WTC11 (cell line): ENCODE data around the gene SYCE3. TPM values are rescaled to one million over a fixed set of nuclear protein-coding genes. Genes with fewer than 3 reads are reported as not detected.
A peak's percentile ranks its signal among the peaks of the same experiment; 100 is the strongest.
"Not testable (repeated sequence)": the region's sequence is repeated elsewhere in the genome, so short reads cannot be mapped to it uniquely, and the experiment has no call there.

ENCODE experiments used
- ATAC-seq: fragments of 200-7000 bp; cut with Tn5 transposase; 2 replicates; pipeline ENCODE4 v1.10.0; 2021; ENCODE audit warnings: mild to moderate bottlenecking, moderate library complexity
- CTCF ChIA-PET: fragments of 300-600 bp; sonication (Branson Sonifier 250); formaldehyde crosslinking; loops from one replicate; lab custom pipeline; 2021; ENCODE audit warnings: antibody characterized with exemption; lab: Charles Lee
- POLR2A ChIA-PET: fragments of 350-600 bp; sonication (Branson Sonifier 250); formaldehyde crosslinking; loops from one replicate; lab custom pipeline; 2021; ENCODE audit warnings: antibody characterized with exemption; lab: Charles Lee
- DNase-seq: peaks from one replicate; pipeline ENCODE4 v3.0.0; 2021; ENCODE audit warnings: low spot score
- H3K27ac Mint-ChIP-seq: 2 replicates; pipeline ENCODE4 v1.8.0; 2021; ENCODE audit warnings: mixed read lengths
- H3K27me3 Mint-ChIP-seq: 2 replicates; pipeline ENCODE4 v1.8.0; 2021; ENCODE audit warnings: low read depth, mild to moderate bottlenecking, moderate library complexity, mixed read lengths
- H3K36me3 Mint-ChIP-seq: 2 replicates; pipeline ENCODE4 v1.8.0; 2021; ENCODE audit warnings: mixed read lengths
- H3K4me1 Mint-ChIP-seq: 2 replicates; pipeline ENCODE4 v1.8.0; 2022; ENCODE audit warnings: mixed read lengths
- H3K4me3 Mint-ChIP-seq: 2 replicates; pipeline ENCODE4 v1.8.0; 2021; ENCODE audit warnings: mild to moderate bottlenecking, moderate library complexity, mixed read lengths
- H3K9me3 Mint-ChIP-seq: 2 replicates; pipeline ENCODE4 v1.8.0; 2021; ENCODE audit warnings: mixed read lengths
- ATF1 ChIP-seq: sonication (generic); formaldehyde crosslinking; IDR thresholded peaks from 2 replicates; pipeline ENCODE4 v1.8.1; 2023; ENCODE audit warnings: mild to moderate bottlenecking, moderate library complexity, missing genetic modification reagents
- CBFB ChIP-seq: sonication (generic); formaldehyde crosslinking; IDR thresholded peaks from 2 replicates; pipeline ENCODE4 v1.8.1; 2022; ENCODE audit warnings: mild to moderate bottlenecking, low read depth, missing genetic modification reagents
- E2F5 ChIP-seq: sonication (generic); formaldehyde crosslinking; IDR thresholded peaks from 2 replicates; pipeline ENCODE4 v1.8.1; 2022; ENCODE audit warnings: mild to moderate bottlenecking, moderate library complexity, missing genetic modification reagents
- FOXJ3 ChIP-seq: sonication (generic); formaldehyde crosslinking; IDR thresholded peaks from 2 replicates; pipeline ENCODE4 v1.9.0; 2021; ENCODE audit warnings: missing genetic modification reagents, mild to moderate bottlenecking, borderline replicate concordance
- GABPB1 ChIP-seq: sonication (generic); formaldehyde crosslinking; IDR thresholded peaks from 2 replicates; pipeline ENCODE4 v1.8.1; 2023; ENCODE audit warnings: mild to moderate bottlenecking, missing genetic modification reagents
- JUN ChIP-seq: sonication (generic); formaldehyde crosslinking; IDR thresholded peaks from 2 replicates; pipeline ENCODE4 v1.8.0; 2023; ENCODE audit warnings: mild to moderate bottlenecking, missing genetic modification reagents
- OVOL2 ChIP-seq: fragments of 250-450 bp; sonication (Bioruptor Pico); IDR thresholded peaks from 2 replicates; pipeline ENCODE4 v1.9.0; 2021; ENCODE audit warnings: mild to moderate bottlenecking, borderline replicate concordance
- SP1 ChIP-seq: sonication (generic); formaldehyde crosslinking; conservative IDR thresholded peaks from 2 replicates; pipeline ENCODE4 v1.8.1; 2022; ENCODE audit warnings: missing genetic modification reagents
- ZBTB21 ChIP-seq: sonication (generic); formaldehyde crosslinking; IDR thresholded peaks from 2 replicates; pipeline ENCODE4 v1.8.1; 2023; ENCODE audit warnings: mild to moderate bottlenecking, missing genetic modification reagents, borderline replicate concordance
- ZNF121 ChIP-seq: sonication (generic); formaldehyde crosslinking; IDR thresholded peaks from 2 replicates; pipeline ENCODE4 v1.8.0; 2023; ENCODE audit warnings: missing genetic modification reagents
- ZNF138 ChIP-seq: sonication (generic); formaldehyde crosslinking; conservative IDR thresholded peaks from 2 replicates; pipeline ENCODE4 v1.8.1; 2022; ENCODE audit warnings: mild to moderate bottlenecking, moderate library complexity, missing genetic modification reagents
- ZNF281 ChIP-seq: sonication (generic); formaldehyde crosslinking; IDR thresholded peaks from 2 replicates; pipeline ENCODE4 v1.8.0; 2023; ENCODE audit warnings: mild to moderate bottlenecking, missing genetic modification reagents
- total RNA-seq: library from RNA; stranded (reverse); gene quantifications from 3 replicates; pipeline ENCODE4 v1.2.3, GENCODE V29; 2021
- TF ChIP-seq, protein P1 (sequence below): sonication (generic); formaldehyde crosslinking; IDR thresholded peaks from 2 replicates; pipeline ENCODE4 v1.8.1; 2022; ENCODE audit warnings: mild to moderate bottlenecking, missing genetic modification reagents, moderate library complexity, borderline replicate concordance
- TF ChIP-seq, protein P2 (sequence below): sonication (generic); formaldehyde crosslinking; conservative IDR thresholded peaks from 2 replicates; pipeline ENCODE4 v1.8.1; 2023; ENCODE audit warnings: mild to moderate bottlenecking, low read depth, missing genetic modification reagents, moderate library complexity
- TF ChIP-seq, protein P3 (sequence below): sonication (generic); formaldehyde crosslinking; IDR thresholded peaks from 2 replicates; pipeline ENCODE4 v1.8.0; 2023; ENCODE audit warnings: missing genetic modification reagents, mild to moderate bottlenecking, borderline replicate concordance
- TF ChIP-seq, protein P4 (sequence below): fragments of 250-450 bp; sonication (Bioruptor Pico); IDR thresholded peaks from 2 replicates; pipeline ENCODE4 v1.8.0; 2021; ENCODE audit warnings: mild to moderate bottlenecking
- TF ChIP-seq, protein P5 (sequence below): sonication (generic); formaldehyde crosslinking; IDR thresholded peaks from 2 replicates; pipeline ENCODE4 v1.8.0; 2022; ENCODE audit warnings: mild to moderate bottlenecking, missing genetic modification reagents

Gene SYCE3
- total RNA-seq, 1 experiment from 2014 or later, result 0.46 TPM

- TF ChIP-seq, protein P1, sequence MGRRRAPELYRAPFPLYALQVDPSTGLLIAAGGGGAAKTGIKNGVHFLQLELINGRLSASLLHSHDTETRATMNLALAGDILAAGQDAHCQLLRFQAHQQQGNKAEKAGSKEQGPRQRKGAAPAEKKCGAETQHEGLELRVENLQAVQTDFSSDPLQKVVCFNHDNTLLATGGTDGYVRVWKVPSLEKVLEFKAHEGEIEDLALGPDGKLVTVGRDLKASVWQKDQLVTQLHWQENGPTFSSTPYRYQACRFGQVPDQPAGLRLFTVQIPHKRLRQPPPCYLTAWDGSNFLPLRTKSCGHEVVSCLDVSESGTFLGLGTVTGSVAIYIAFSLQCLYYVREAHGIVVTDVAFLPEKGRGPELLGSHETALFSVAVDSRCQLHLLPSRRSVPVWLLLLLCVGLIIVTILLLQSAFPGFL, result no peak
- TF ChIP-seq ATF1 (CRISPR knock-in tag), result no peak
- no peak for TF ChIP-seq ZBTB21
- TF ChIP-seq OVOL2 (CRISPR knock-in tag), result no peak
- no peak for TF ChIP-seq GABPB1
- no peak for TF ChIP-seq SP1 (CRISPR knock-in tag)
- TF ChIP-seq, protein P2, sequence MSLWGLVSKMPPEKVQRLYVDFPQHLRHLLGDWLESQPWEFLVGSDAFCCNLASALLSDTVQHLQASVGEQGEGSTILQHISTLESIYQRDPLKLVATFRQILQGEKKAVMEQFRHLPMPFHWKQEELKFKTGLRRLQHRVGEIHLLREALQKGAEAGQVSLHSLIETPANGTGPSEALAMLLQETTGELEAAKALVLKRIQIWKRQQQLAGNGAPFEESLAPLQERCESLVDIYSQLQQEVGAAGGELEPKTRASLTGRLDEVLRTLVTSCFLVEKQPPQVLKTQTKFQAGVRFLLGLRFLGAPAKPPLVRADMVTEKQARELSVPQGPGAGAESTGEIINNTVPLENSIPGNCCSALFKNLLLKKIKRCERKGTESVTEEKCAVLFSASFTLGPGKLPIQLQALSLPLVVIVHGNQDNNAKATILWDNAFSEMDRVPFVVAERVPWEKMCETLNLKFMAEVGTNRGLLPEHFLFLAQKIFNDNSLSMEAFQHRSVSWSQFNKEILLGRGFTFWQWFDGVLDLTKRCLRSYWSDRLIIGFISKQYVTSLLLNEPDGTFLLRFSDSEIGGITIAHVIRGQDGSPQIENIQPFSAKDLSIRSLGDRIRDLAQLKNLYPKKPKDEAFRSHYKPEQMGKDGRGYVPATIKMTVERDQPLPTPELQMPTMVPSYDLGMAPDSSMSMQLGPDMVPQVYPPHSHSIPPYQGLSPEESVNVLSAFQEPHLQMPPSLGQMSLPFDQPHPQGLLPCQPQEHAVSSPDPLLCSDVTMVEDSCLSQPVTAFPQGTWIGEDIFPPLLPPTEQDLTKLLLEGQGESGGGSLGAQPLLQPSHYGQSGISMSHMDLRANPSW, result no peak
- TF ChIP-seq, protein P3, sequence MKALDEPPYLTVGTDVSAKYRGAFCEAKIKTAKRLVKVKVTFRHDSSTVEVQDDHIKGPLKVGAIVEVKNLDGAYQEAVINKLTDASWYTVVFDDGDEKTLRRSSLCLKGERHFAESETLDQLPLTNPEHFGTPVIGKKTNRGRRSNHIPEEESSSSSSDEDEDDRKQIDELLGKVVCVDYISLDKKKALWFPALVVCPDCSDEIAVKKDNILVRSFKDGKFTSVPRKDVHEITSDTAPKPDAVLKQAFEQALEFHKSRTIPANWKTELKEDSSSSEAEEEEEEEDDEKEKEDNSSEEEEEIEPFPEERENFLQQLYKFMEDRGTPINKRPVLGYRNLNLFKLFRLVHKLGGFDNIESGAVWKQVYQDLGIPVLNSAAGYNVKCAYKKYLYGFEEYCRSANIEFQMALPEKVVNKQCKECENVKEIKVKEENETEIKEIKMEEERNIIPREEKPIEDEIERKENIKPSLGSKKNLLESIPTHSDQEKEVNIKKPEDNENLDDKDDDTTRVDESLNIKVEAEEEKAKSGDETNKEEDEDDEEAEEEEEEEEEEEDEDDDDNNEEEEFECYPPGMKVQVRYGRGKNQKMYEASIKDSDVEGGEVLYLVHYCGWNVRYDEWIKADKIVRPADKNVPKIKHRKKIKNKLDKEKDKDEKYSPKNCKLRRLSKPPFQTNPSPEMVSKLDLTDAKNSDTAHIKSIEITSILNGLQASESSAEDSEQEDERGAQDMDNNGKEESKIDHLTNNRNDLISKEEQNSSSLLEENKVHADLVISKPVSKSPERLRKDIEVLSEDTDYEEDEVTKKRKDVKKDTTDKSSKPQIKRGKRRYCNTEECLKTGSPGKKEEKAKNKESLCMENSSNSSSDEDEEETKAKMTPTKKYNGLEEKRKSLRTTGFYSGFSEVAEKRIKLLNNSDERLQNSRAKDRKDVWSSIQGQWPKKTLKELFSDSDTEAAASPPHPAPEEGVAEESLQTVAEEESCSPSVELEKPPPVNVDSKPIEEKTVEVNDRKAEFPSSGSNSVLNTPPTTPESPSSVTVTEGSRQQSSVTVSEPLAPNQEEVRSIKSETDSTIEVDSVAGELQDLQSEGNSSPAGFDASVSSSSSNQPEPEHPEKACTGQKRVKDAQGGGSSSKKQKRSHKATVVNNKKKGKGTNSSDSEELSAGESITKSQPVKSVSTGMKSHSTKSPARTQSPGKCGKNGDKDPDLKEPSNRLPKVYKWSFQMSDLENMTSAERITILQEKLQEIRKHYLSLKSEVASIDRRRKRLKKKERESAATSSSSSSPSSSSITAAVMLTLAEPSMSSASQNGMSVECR (CRISPR knock-in tag), result no peak
- no peak for TF ChIP-seq FOXJ3 (CRISPR knock-in tag)
- no peak for TF ChIP-seq JUN (CRISPR knock-in tag)
- CTCF ChIA-PET, result no interaction called here
- ATAC-seq, result no peak
- peaks cover 10% of the 10 kb centered on the region for H3K36me3 Mint-ChIP-seq
- no peaks in the 10 kb centered on the region for H3K27me3 Mint-ChIP-seq
- DNase-seq, result no peak
- H3K9me3 Mint-ChIP-seq, result no peaks in the 10 kb centered on the region
- H3K27ac Mint-ChIP-seq, result no peak overlapping the region
- H3K4me3 Mint-ChIP-seq, result no peak overlapping the region
- POLR2A ChIA-PET, result no interaction called here
- H3K4me1 Mint-ChIP-seq, result peaks cover 6% of the 10 kb centered on the region
Observed at GRCh38 chr22:50520826-50521453, 41.8 kb downstream of the SYCE3 start.

DNA sequence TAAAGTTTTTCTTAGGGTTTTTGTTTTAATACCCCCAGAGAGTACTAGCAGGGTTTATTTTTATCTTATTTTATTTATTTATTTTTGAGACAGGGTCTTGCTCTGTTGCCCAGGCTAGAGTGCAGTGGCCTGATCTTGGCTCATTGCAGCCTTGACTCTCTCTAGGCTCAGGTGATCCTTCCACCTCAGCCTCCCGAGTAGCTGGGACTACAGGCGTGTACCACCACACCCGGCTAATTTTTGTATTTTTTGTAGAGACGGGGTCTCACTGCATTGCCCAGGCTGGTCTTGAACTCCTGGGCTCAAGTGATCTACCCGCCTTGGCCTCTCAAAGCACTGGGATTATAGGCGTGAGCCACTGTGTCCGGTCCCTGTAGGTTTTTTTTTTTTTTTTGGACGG is 42.5 kb downstream of the SYCE3 start:
- DNase-seq, H3K36me3 Mint-ChIP-seq: not testable (repeated sequence)
- TF ChIP-seq ZNF121 (CRISPR knock-in tag), result 0 out of 2 replicates have a peak, but pooled peaks have one; percentile 9
- TF ChIP-seq, all 79 proteins: peak for 1; not testable (repeated sequence) for 78
- POLR2A ChIA-PET, CTCF ChIA-PET, H3K4me3 Mint-ChIP-seq, H3K27me3 Mint-ChIP-seq, H3K4me1 Mint-ChIP-seq, H3K9me3 Mint-ChIP-seq, H3K27ac Mint-ChIP-seq, ATAC-seq: not testable (repeated sequence)

DNA sequence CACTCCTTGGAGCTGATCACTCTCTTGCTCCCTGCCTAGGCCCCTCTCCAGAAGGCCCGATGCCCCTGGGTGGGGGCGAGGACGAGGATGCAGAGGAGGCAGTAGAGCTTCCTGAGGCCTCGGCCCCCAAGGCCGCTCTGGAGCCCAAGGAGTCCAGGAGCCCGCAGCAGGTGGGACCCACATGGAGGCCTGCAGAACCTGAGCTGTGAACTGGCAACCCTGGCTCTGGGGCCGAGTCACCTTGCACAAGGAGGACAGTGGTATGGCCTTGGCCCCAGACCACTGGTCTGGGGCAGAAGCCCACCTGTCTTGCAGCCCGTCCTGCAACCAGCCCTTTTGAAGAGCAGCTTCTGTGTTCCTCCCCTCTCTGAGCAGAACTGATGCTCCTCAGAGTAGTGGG is 43.6 kb downstream of the SYCE3 start:
- Mint-ChIP-seq H3K4me3 (no peak overlapping the region), H3K27me3 (no peaks in the 10 kb centered on the region), H3K36me3 (peaks cover 15% of the 10 kb centered on the region), H3K4me1 (no peaks in the 10 kb centered on the region), H3K9me3 (no peaks in the 10 kb centered on the region), H3K27ac (no peak overlapping the region)
- no peak for DNase-seq
- ChIA-PET POLR2A (no interaction called here), CTCF (interaction anchor here (0.9 to 1.3 kb wide), 2 partner anchors 16 to 44 kb away, joined by 3 read pairs; partner anchors contain the start of gene SYCE3)
- no peak for ATAC-seq
- TF ChIP-seq, protein P4, sequence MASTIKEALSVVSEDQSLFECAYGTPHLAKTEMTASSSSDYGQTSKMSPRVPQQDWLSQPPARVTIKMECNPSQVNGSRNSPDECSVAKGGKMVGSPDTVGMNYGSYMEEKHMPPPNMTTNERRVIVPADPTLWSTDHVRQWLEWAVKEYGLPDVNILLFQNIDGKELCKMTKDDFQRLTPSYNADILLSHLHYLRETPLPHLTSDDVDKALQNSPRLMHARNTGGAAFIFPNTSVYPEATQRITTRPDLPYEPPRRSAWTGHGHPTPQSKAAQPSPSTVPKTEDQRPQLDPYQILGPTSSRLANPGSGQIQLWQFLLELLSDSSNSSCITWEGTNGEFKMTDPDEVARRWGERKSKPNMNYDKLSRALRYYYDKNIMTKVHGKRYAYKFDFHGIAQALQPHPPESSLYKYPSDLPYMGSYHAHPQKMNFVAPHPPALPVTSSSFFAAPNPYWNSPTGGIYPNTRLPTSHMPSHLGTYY, result no peak
- TF ChIP-seq ZBTB21, result no peak
- TF ChIP-seq ZNF281, result no peak
- TF ChIP-seq E2F5, result no peak
- TF ChIP-seq CBFB (CRISPR knock-in tag), result no peak
- TF ChIP-seq, protein P5, sequence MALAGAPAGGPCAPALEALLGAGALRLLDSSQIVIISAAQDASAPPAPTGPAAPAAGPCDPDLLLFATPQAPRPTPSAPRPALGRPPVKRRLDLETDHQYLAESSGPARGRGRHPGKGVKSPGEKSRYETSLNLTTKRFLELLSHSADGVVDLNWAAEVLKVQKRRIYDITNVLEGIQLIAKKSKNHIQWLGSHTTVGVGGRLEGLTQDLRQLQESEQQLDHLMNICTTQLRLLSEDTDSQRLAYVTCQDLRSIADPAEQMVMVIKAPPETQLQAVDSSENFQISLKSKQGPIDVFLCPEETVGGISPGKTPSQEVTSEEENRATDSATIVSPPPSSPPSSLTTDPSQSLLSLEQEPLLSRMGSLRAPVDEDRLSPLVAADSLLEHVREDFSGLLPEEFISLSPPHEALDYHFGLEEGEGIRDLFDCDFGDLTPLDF (CRISPR knock-in tag), result no peak
- TF ChIP-seq ZNF138 (CRISPR knock-in tag), result no peak
